A673 (cell line): ENCODE data around the gene ZNF611. TPM values are rescaled to one million over a fixed set of nuclear protein-coding genes. Genes with fewer than 3 reads are reported as not detected.

Experiments
- BruUV-seq: library from RNA; stranded (reverse); fragments of 400-500 nt; replicated peaks from 2 replicates; lab custom pipeline; 2021; lab: Mats Ljungman, UMichigan
- CTCF ChIA-PET: fragments of 300-600 bp; sonication (Branson Sonifier 250); formaldehyde crosslinking; loops from one replicate; lab custom pipeline; 2022; ENCODE audit warnings: antibody characterized with exemption; lab: Charles Lee
- POLR2A ChIA-PET: fragments of 300-600 bp; sonication (Branson Sonifier 250); formaldehyde crosslinking; loops from one replicate; lab custom pipeline; 2022; ENCODE audit warnings: antibody characterized with exemption; ENCODE audit not compliant: low non-redundant PET; lab: Charles Lee
- DNase-seq: peaks from one replicate; pipeline ENCODE4 v3.0.0-alpha.2; 2015; ENCODE audit warnings: low spot score
- H3K27ac ChIP-seq: fragments of 200-600 bp; sonication (generic); 2 replicates; pipeline ENCODE4 v1.5.1; 2016; ENCODE audit warnings: mixed run types, low read depth, mild to moderate bottlenecking, mixed read lengths, antibody characterized with exemption, low read length; ENCODE audit not compliant: poor library complexity, severe bottlenecking
- H3K27me3 ChIP-seq: fragments of 200-600 bp; sonication (generic); replicated peaks from 2 replicates; pipeline ENCODE4 v1.6.1; 2017; ENCODE audit warnings: mixed run types, low read depth, mild to moderate bottlenecking, mixed read lengths, antibody characterized with exemption, low read length; ENCODE audit not compliant: insufficient read depth, poor library complexity
- H3K36me3 ChIP-seq: fragments of 200-600 bp; sonication (generic); 2 replicates; pipeline ENCODE4 v1.6.1; 2016; ENCODE audit warnings: mixed run types, mild to moderate bottlenecking, mixed read lengths, antibody characterized with exemption, low read length; ENCODE audit not compliant: insufficient read depth, poor library complexity, severe bottlenecking
- H3K4me1 ChIP-seq: fragments of 200-600 bp; sonication (generic); 2 replicates; pipeline ENCODE4 v1.6.1; 2017; ENCODE audit warnings: mixed run types, mild to moderate bottlenecking, mixed read lengths, antibody characterized with exemption, low read length; ENCODE audit not compliant: insufficient read depth, poor library complexity, severe bottlenecking
- H3K4me3 ChIP-seq: fragments of 200-600 bp; sonication (generic); 2 replicates; pipeline ENCODE4 v1.5.1; 2016; ENCODE audit warnings: low read depth, mixed run types, mild to moderate bottlenecking, mixed read lengths, low read length; ENCODE audit not compliant: poor library complexity, severe bottlenecking
- H3K9me3 ChIP-seq: fragments of 200-600 bp; sonication (generic); 2 replicates; pipeline ENCODE4 v1.6.1; 2016; ENCODE audit warnings: mixed run types, low read depth, mild to moderate bottlenecking, mixed read lengths, antibody characterized with exemption, low read length; ENCODE audit not compliant: poor library complexity, severe bottlenecking
- EZH2 ChIP-seq: fragments of 200-600 bp; sonication (generic); IDR thresholded peaks from 2 replicates; pipeline ENCODE4 v1.6.1; 2017; ENCODE audit warnings: borderline replicate concordance, low read depth, mild to moderate bottlenecking, mixed read lengths, antibody characterized with exemption, low read length; ENCODE audit not compliant: poor library complexity, severe bottlenecking
- intact Hi-C: fragments of 100-400 bp; cut with micrococcal nuclease; formaldehyde crosslinking; loops from one replicate; pipeline ENCODE4 v1.10.0; 2022; ENCODE audit not compliant: unreplicated experiment
- total RNA-seq: library from RNA; stranded (reverse); gene quantifications from 2 replicates; pipeline ENCODE4 v1.2.3, GENCODE V29; 2021
- TF ChIP-seq, protein P1 (sequence below): fragments of 300-800, 200-600 bp; sonication (generic); conservative IDR thresholded peaks from 2 replicates; pipeline ENCODE4 v1.5.1; 2017; ENCODE audit warnings: low read depth, mild to moderate bottlenecking, antibody characterized with exemption, low read length, moderate library complexity, mixed read lengths

ZNF611 gene
- total RNA-seq, 1 experiment from 2014 or later = 21.7 TPM

DNA sequence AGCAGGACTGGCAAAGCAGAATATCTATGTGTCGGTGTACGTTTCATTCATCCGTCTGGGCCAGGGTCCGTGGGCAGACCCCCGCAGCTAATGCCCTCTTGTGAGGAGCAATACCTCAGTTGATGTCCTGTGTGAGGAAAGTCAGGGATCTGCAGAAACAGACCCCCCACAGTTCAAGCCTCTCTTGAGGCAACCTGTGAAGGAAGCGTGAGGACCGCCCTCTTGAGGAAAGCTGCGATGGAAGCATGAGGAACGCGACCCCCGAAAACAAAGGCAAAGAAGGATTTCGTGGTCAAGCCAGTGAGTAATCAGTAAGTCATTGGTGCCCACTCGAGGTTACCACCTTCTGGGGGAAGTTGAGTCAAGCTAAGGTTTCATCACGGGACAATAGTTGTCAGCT is 75.8 kb downstream of the ZNF611 start:
- Histone ChIP-seq H3K36me3 (peaks cover 11% of the 10 kb centered on the region), H3K4me1 (no peaks in the 10 kb centered on the region), H3K27me3 (no peaks in the 10 kb centered on the region), H3K27ac (no peak overlapping the region), H3K4me3 (no peak overlapping the region), H3K9me3 (no peaks in the 10 kb centered on the region)
- intact Hi-C loops = no loop called here
- ChIA-PET CTCF (no interaction called here), POLR2A (no interaction called here)
- no TSS peak for BruUV-seq
- no peak for DNase-seq
- TF ChIP-seq, protein P1, sequence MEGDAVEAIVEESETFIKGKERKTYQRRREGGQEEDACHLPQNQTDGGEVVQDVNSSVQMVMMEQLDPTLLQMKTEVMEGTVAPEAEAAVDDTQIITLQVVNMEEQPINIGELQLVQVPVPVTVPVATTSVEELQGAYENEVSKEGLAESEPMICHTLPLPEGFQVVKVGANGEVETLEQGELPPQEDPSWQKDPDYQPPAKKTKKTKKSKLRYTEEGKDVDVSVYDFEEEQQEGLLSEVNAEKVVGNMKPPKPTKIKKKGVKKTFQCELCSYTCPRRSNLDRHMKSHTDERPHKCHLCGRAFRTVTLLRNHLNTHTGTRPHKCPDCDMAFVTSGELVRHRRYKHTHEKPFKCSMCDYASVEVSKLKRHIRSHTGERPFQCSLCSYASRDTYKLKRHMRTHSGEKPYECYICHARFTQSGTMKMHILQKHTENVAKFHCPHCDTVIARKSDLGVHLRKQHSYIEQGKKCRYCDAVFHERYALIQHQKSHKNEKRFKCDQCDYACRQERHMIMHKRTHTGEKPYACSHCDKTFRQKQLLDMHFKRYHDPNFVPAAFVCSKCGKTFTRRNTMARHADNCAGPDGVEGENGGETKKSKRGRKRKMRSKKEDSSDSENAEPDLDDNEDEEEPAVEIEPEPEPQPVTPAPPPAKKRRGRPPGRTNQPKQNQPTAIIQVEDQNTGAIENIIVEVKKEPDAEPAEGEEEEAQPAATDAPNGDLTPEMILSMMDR = no peak
- no peak for TF ChIP-seq EZH2

DNA sequence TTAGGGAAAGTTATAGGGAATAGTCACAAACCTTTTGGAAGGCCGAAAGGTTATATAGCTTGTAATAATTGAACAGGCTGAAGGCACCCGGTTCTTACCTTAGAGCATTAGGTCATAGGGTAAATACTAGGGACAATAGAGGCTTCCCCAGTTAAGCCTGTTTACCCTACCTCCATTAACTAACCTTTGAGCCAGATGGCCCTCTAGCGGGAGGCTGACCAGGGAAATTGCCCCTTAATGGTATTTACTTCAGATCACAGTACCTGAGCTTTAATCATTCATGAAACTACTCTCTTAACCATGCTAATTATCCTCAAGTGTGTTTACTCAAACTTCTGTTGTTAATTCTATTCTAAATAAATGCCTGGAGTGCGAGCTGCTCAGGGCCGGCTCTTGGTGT is 76.2 kb downstream of the ZNF611 start:
- no peak for TF ChIP-seq EZH2
- TF ChIP-seq, protein P1 = no peak
- Histone ChIP-seq H3K27ac (no peak overlapping the region), H3K27me3 (no peaks in the 10 kb centered on the region), H3K4me1 (no peaks in the 10 kb centered on the region), H3K36me3 (peaks cover 15% of the 10 kb centered on the region), H3K4me3 (no peak overlapping the region), H3K9me3 (no peaks in the 10 kb centered on the region)
- intact Hi-C loops = no loop called here
- POLR2A ChIA-PET = no interaction called here
- DNase-seq = no peak
- CTCF ChIA-PET = no interaction called here
- BruUV-seq = no TSS peak

DNA sequence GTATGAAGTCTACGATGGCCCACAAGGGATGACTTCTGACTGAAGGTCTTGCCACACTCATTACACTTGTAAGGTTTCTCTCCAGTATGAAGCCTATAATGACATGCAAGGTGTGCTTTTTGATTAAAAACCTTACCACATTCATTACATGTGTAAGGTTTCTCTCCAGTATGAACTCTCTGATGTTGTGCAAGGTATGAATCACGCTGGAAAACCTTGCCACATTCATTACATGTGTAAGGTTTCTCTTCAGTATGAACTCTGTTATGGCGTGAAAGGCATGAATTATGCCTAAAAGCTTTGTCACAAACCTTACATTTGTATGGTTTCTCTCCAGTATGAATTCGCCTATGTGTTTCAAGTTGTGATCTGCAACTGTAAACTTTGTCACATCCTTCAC is 81.7 kb downstream of the ZNF611 start:
- intact Hi-C loops = no loop called here
- no peak overlapping the region for H3K4me3 ChIP-seq
- no peaks in the 10 kb centered on the region for H3K27me3 ChIP-seq
- no peak for DNase-seq
- no peak overlapping the region for H3K27ac ChIP-seq
- H3K4me1 ChIP-seq = no peaks in the 10 kb centered on the region
- ChIA-PET CTCF (no interaction called here), POLR2A (no interaction called here)
- H3K36me3 ChIP-seq = peaks cover 25% of the 10 kb centered on the region
- H3K9me3 ChIP-seq = no peaks in the 10 kb centered on the region
- TF ChIP-seq, protein P1 = no peak
- TF ChIP-seq EZH2 = no peak
- TSS peak; percentile 24 for BruUV-seq

Other genes with a start within 250 kb of the ZNF611 start
- 15.1 and 19.1 TPM in 2 replicates for gene ZNF808, start 207.4 kb downstream of the ZNF611 start, total RNA-seq
- gene ZNF701, start 164.8 kb downstream of the ZNF611 start, total RNA-seq = 9.8 and 14.7 TPM in 2 replicates
- gene ZNF83, start 96.7 kb downstream of the ZNF611 start, total RNA-seq = 23.0 and 23.7 TPM in 2 replicates
- 1.5 and 1.8 TPM in 2 replicates for gene ZNF600, start 51.7 kb upstream of the ZNF611 start, total RNA-seq
- 10.1 and 10.9 TPM in 2 replicates for gene ZNF28, start 86.6 kb upstream of the ZNF611 start, total RNA-seq
- gene ZNF468, start 122.6 kb upstream of the ZNF611 start, total RNA-seq = 11.3 and 14.4 TPM in 2 replicates
- gene ZNF320, start 162.6 kb upstream of the ZNF611 start, total RNA-seq = 9.2 and 12.2 TPM in 2 replicates
- gene ZNF888, start 188.4 kb upstream of the ZNF611 start, total RNA-seq = 3.4 and 4.6 TPM in 2 replicates
- gene ZNF816, start 227.8 kb upstream of the ZNF611 start, total RNA-seq = 6.4 and 6.6 TPM in 2 replicates